Omental fat pad (tissue), 4 donors: ENCODE data around the gene AACS. TPM values are rescaled to one million over a fixed set of nuclear protein-coding genes. Genes with fewer than 3 reads are reported as not detected.
"Not testable (repeated sequence)": the region's sequence is repeated elsewhere in the genome, so short reads cannot be mapped to it uniquely, and the experiment has no call there.

Experiments
- ATAC-seq: fragments of 150-250 bp; one replicate; pipeline ENCODE4 v1.9.1; 2016; ENCODE audit warnings: mild to moderate bottlenecking, moderate library complexity; ENCODE audit not compliant: low FRiP score
- DNase-seq: peaks from one replicate; pipeline ENCODE4 v3.0.0-alpha.2; 2019; ENCODE audit warnings: low spot score
- total RNA-seq, 4 donors: library from RNA; depleted of rRNA; stranded (reverse); fragments of >200 nt; gene quantifications; one replicate each; pipeline ENCODE4 v1.1.0, GENCODE V29; 2016
- TF ChIP-seq, protein P1 (sequence below), 3 donors: fragments of 450-650 bp; IDR thresholded peaks; one replicate each; pipeline ENCODE4 v1.5.1; 2016 to 2017; ENCODE audit warnings: antibody characterized with exemption in 3 of 3, mild to moderate bottlenecking in 3 of 3, moderate library complexity in 2 of 3

The AACS gene
- total RNA-seq, 4 donors from 2014 or later: 20.3 to 55.5 (median 33.5) TPM

GRCh38 chr12:125069616-125070015 lies 4.4 kb downstream of the AACS start:
- DNase-seq (no peak), ATAC-seq (no peak)
- TF ChIP-seq, protein P1, sequence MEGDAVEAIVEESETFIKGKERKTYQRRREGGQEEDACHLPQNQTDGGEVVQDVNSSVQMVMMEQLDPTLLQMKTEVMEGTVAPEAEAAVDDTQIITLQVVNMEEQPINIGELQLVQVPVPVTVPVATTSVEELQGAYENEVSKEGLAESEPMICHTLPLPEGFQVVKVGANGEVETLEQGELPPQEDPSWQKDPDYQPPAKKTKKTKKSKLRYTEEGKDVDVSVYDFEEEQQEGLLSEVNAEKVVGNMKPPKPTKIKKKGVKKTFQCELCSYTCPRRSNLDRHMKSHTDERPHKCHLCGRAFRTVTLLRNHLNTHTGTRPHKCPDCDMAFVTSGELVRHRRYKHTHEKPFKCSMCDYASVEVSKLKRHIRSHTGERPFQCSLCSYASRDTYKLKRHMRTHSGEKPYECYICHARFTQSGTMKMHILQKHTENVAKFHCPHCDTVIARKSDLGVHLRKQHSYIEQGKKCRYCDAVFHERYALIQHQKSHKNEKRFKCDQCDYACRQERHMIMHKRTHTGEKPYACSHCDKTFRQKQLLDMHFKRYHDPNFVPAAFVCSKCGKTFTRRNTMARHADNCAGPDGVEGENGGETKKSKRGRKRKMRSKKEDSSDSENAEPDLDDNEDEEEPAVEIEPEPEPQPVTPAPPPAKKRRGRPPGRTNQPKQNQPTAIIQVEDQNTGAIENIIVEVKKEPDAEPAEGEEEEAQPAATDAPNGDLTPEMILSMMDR (IDR thresholded peaks at IDR 0.05): no peak

GRCh38 chr12:125070112-125070511 lies 4.9 kb downstream of the AACS start:
- TF ChIP-seq, protein P1 (IDR thresholded peaks at IDR 0.05): no peak
- no peak for ATAC-seq
- no peak for DNase-seq

- TF ChIP-seq, protein P1 (IDR thresholded peaks at IDR 0.05): no peak
- DNase-seq: no peak
These were observed 5.6 kb downstream of the AACS start for GRCh38 chr12:125070661-125071390.

GRCh38 chr12:125071456-125071855 lies 6.2 kb downstream of the AACS start:
- TF ChIP-seq, protein P1 (IDR thresholded peaks at IDR 0.05): no peak
- DNase-seq (no peak), ATAC-seq (no peak)

More at GRCh38 chr12:125070661-125071390, 5.6 kb downstream of the AACS start:
- no peak for ATAC-seq

- DNase-seq (no peak), ATAC-seq (no peak)
- TF ChIP-seq, protein P1 (IDR thresholded peaks at IDR 0.05): no peak
These were observed 7.3 kb downstream of the AACS start for GRCh38 chr12:125072496-125072895.

GRCh38 chr12:125074294-125074693 lies 9.1 kb downstream of the AACS start:
- not testable (repeated sequence) for DNase-seq, ATAC-seq

DNA sequence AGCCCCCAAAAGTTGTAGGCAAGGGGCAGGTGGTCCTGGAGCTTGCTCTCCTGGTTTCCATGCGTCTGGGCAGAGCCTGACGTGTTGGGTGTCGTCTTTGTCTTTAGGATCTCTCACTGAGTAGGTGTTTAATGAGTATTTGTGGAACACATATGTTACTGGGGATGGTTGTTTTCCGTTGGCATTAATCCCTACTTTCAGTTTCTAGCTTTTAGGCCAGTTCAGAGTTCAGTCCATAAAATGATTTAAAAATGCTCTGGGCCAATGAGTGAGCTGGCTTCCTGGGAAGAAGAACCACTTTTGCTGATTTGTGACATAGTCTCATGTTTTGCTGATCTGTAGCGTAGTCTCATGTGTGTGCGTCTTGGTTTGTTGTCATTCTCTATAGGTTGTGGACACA lies 10.9 kb downstream of the AACS start:
- no peak for DNase-seq
- TF ChIP-seq, protein P1 (IDR thresholded peaks at IDR 0.05): no peak

More for the DNA sequence above, 10.9 kb downstream of the AACS start:
- no peak for ATAC-seq
